ENCODE data around the gene OGFR.

DNA sequence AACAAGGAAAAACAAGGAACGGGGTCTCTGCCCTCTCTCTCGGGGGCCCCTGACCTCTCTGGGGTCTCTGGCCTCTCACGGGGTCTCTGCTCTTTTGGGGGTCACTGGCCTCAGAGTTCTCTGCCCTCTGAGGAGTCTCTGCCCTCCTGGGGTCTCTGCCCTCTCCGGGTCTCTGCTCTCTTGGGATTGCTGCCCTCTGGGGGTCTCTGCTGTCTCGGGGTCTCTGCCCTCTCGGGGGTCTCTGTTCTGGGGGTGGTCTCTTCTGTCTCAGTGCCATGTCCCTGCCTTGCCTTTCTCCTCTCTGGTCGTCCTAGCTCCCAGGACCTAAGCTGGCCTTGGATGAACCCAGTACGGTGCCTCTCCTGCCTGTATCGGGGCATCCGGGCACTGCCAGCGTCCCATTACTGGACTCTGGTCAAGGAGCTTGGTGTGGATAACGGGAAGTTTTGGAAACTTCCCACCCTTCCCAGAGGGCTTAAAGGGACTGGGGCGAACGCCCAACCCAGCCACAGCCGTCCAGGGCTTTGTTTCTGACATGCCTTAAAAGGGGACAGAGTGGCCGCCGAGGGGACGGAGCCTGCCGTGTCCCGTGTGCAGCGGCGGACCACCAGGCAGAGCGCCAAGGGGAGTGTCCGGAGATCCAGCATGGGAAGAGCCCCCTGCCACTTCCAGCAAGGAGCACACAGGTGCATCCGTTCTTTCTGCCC is 33.1 kb upstream of the OGFR start:
- TF ChIP-seq, protein P1, sequence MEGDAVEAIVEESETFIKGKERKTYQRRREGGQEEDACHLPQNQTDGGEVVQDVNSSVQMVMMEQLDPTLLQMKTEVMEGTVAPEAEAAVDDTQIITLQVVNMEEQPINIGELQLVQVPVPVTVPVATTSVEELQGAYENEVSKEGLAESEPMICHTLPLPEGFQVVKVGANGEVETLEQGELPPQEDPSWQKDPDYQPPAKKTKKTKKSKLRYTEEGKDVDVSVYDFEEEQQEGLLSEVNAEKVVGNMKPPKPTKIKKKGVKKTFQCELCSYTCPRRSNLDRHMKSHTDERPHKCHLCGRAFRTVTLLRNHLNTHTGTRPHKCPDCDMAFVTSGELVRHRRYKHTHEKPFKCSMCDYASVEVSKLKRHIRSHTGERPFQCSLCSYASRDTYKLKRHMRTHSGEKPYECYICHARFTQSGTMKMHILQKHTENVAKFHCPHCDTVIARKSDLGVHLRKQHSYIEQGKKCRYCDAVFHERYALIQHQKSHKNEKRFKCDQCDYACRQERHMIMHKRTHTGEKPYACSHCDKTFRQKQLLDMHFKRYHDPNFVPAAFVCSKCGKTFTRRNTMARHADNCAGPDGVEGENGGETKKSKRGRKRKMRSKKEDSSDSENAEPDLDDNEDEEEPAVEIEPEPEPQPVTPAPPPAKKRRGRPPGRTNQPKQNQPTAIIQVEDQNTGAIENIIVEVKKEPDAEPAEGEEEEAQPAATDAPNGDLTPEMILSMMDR (optimal IDR thresholded peaks at IDR 0.05 in 1 of 3, IDR thresholded peaks at IDR 0.05 in 1 of 3, conservative IDR thresholded peaks at IDR 0.05 in 1 of 3; ENCODE audit: extremely low read depth in 1 of 3, insufficient read depth in 2 of 3, low read length in 3 of 3), result no peak
- no peak for TF ChIP-seq EZH2 (IDR thresholded peaks at IDR 0.05; ENCODE audit: low read length)

Measured in keratinocyte (primary cell).